Measurements from ENCODE around the gene GVQW3.

The GVQW3 gene

GRCh38 chr11:76448506-76448905 lies 67.4 kb downstream of the GVQW3 start:
- Mint-ChIP-seq H3K27me3 (no peaks in the 10 kb centered on the region), H3K27ac (no peak overlapping the region), H3K4me3 (no peak overlapping the region), H3K4me1 (ENCODE audit: low read depth) (peaks cover 21% of the 10 kb centered on the region), H3K36me3 (ENCODE audit: low read depth) (peaks cover 67% of the 10 kb centered on the region), H3K9me3 (no peaks in the 10 kb centered on the region)

DNA sequence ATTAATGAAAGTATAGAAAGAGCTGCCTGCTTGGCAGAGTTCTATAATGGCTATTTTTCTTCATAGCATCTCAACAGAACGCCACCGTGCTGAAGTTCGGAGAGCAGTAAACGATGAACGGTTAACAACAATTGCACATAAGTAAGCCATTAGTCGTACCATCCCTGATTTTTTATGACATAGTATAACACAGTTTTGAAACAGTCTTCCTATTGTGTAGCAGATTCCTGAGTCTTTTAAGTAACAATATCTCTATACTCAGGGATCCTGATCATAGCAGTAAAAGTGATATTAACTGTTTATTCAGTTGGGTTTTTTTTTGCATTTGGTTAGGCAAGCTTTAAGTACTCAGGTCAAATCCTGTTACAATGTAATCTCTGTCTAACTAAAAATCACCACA lies 72.1 kb downstream of the GVQW3 start:
- H3K4me1 Mint-ChIP-seq (ENCODE audit: low read depth), result no peaks in the 10 kb centered on the region
- H3K27me3 Mint-ChIP-seq, result no peaks in the 10 kb centered on the region
- H3K36me3 Mint-ChIP-seq (ENCODE audit: low read depth), result peaks cover 62% of the 10 kb centered on the region

GRCh38 chr11:76455331-76455730 lies 74.2 kb downstream of the GVQW3 start:
- Mint-ChIP-seq H3K36me3 (ENCODE audit: low read depth) (peaks cover 63% of the 10 kb centered on the region), H3K4me1 (ENCODE audit: low read depth) (no peaks in the 10 kb centered on the region), H3K27ac (no peak overlapping the region), H3K9me3 (no peaks in the 10 kb centered on the region), H3K4me3 (no peak overlapping the region), H3K27me3 (no peaks in the 10 kb centered on the region)

More for the DNA sequence above, 72.1 kb downstream of the GVQW3 start:
- Mint-ChIP-seq H3K27ac (no peak overlapping the region), H3K4me3 (no peak overlapping the region), H3K9me3 (no peaks in the 10 kb centered on the region)

GRCh38 chr11:76455931-76456330 lies 74.8 kb downstream of the GVQW3 start:
- Mint-ChIP-seq H3K4me1 (ENCODE audit: low read depth) (no peaks in the 10 kb centered on the region), H3K36me3 (ENCODE audit: low read depth) (peaks cover 63% of the 10 kb centered on the region), H3K9me3 (no peaks in the 10 kb centered on the region), H3K27ac (no peak overlapping the region), H3K4me3 (no peak overlapping the region), H3K27me3 (no peaks in the 10 kb centered on the region)

- Mint-ChIP-seq H3K4me3 (no peak overlapping the region), H3K27ac (no peak overlapping the region), H3K27me3 (no peaks in the 10 kb centered on the region), H3K36me3 (ENCODE audit: low read depth) (peaks cover 60% of the 10 kb centered on the region), H3K4me1 (ENCODE audit: low read depth) (no peaks in the 10 kb centered on the region), H3K9me3 (no peaks in the 10 kb centered on the region)
Measured at GRCh38 chr11:76456571-76456970, 75.4 kb downstream of the GVQW3 start.
